ENCODE results near the gene TTLL10.

DNA sequence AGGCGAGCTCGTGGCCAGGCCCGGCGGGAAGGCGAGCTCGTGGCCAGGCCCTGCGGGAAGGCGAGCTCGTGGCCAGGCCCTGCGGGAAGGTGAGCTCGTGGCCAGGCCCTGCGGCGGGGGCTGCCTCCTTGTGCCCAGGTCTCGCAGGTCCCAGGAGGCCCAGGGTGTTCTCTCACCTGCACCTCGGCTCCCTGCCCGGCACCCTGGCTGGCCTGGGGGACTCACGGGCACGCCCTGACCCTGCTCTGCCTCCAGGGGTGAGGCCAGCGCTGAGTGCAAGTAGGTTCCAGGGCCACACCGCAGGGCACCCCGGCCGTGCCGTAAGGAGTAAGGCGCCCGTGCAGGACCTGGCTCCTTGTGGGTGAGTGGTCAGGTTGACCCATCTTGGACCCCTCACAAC, 53.7 kb downstream of the TTLL10 start:
- TF ChIP-seq, protein P1, sequence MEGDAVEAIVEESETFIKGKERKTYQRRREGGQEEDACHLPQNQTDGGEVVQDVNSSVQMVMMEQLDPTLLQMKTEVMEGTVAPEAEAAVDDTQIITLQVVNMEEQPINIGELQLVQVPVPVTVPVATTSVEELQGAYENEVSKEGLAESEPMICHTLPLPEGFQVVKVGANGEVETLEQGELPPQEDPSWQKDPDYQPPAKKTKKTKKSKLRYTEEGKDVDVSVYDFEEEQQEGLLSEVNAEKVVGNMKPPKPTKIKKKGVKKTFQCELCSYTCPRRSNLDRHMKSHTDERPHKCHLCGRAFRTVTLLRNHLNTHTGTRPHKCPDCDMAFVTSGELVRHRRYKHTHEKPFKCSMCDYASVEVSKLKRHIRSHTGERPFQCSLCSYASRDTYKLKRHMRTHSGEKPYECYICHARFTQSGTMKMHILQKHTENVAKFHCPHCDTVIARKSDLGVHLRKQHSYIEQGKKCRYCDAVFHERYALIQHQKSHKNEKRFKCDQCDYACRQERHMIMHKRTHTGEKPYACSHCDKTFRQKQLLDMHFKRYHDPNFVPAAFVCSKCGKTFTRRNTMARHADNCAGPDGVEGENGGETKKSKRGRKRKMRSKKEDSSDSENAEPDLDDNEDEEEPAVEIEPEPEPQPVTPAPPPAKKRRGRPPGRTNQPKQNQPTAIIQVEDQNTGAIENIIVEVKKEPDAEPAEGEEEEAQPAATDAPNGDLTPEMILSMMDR (IDR thresholded peaks at IDR 0.05; ENCODE audit: insufficient read depth, low read length): no peak
- TF ChIP-seq, protein P2, sequence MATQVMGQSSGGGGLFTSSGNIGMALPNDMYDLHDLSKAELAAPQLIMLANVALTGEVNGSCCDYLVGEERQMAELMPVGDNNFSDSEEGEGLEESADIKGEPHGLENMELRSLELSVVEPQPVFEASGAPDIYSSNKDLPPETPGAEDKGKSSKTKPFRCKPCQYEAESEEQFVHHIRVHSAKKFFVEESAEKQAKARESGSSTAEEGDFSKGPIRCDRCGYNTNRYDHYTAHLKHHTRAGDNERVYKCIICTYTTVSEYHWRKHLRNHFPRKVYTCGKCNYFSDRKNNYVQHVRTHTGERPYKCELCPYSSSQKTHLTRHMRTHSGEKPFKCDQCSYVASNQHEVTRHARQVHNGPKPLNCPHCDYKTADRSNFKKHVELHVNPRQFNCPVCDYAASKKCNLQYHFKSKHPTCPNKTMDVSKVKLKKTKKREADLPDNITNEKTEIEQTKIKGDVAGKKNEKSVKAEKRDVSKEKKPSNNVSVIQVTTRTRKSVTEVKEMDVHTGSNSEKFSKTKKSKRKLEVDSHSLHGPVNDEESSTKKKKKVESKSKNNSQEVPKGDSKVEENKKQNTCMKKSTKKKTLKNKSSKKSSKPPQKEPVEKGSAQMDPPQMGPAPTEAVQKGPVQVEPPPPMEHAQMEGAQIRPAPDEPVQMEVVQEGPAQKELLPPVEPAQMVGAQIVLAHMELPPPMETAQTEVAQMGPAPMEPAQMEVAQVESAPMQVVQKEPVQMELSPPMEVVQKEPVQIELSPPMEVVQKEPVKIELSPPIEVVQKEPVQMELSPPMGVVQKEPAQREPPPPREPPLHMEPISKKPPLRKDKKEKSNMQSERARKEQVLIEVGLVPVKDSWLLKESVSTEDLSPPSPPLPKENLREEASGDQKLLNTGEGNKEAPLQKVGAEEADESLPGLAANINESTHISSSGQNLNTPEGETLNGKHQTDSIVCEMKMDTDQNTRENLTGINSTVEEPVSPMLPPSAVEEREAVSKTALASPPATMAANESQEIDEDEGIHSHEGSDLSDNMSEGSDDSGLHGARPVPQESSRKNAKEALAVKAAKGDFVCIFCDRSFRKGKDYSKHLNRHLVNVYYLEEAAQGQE (IDR thresholded peaks at IDR 0.05; ENCODE audit: insufficient replicate concordance, low read depth): no peak
- TF ChIP-seq POLR2AphosphoS5 (IDR thresholded peaks at IDR 0.05; ENCODE audit: low read depth): no peak

Data from HL-60 (cell line).